ENCODE measurements around the gene HES6.

HES6 gene

DNA sequence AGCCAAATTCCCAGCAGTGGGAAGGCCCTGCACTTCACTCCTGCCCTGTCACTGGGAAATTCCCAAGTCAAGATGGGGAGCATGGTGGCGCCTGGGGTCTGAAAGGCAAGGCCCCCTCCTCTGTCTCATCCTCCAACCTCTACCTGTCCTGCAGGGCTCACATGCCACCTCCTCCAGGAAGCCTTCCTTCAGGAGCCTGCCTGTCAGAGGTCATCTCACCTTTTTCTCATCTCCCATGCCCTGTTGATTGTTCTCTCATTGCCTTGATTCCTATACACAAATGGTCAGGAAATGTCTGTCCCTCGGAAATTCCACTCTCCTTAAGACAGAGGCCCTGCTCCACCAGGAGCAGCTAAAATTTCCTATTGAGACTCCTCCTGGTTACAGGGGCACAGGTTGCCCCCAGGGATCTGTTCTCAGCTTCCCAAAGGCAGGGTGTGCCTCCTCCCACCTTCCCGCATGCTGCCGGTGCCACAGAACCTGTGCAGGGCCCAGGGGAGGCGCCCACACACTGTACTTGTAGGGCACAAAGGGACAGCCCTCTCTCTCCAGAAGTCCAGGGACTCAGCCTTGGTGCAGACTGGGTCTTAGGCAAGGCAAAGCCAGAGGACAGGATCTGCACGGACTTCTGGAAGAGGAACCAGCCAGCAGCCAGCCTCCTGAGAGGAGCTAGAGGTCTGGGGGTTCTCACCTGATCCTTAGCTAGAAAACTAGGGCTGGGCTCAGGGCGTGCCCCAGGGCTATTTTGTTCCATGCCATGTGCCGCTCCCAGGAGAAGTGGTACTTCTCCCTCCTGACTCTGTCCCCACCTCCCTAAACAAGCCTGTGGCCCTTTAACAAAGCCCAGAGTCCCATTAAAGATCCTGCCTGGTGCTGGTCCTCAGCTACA is 12.9 kb downstream of the HES6 start:
- TF ChIP-seq, protein P1, sequence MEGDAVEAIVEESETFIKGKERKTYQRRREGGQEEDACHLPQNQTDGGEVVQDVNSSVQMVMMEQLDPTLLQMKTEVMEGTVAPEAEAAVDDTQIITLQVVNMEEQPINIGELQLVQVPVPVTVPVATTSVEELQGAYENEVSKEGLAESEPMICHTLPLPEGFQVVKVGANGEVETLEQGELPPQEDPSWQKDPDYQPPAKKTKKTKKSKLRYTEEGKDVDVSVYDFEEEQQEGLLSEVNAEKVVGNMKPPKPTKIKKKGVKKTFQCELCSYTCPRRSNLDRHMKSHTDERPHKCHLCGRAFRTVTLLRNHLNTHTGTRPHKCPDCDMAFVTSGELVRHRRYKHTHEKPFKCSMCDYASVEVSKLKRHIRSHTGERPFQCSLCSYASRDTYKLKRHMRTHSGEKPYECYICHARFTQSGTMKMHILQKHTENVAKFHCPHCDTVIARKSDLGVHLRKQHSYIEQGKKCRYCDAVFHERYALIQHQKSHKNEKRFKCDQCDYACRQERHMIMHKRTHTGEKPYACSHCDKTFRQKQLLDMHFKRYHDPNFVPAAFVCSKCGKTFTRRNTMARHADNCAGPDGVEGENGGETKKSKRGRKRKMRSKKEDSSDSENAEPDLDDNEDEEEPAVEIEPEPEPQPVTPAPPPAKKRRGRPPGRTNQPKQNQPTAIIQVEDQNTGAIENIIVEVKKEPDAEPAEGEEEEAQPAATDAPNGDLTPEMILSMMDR (IDR thresholded peaks at IDR 0.05; ENCODE audit: low read depth, low read length, missing control alignments), result no peak
- no peak for DNase-seq (ENCODE audit: extremely low read depth, low read depth)
- no peak overlapping the region for H3K4me3 ChIP-seq (replicated peaks; ENCODE audit: low read depth, low read length)

DNA sequence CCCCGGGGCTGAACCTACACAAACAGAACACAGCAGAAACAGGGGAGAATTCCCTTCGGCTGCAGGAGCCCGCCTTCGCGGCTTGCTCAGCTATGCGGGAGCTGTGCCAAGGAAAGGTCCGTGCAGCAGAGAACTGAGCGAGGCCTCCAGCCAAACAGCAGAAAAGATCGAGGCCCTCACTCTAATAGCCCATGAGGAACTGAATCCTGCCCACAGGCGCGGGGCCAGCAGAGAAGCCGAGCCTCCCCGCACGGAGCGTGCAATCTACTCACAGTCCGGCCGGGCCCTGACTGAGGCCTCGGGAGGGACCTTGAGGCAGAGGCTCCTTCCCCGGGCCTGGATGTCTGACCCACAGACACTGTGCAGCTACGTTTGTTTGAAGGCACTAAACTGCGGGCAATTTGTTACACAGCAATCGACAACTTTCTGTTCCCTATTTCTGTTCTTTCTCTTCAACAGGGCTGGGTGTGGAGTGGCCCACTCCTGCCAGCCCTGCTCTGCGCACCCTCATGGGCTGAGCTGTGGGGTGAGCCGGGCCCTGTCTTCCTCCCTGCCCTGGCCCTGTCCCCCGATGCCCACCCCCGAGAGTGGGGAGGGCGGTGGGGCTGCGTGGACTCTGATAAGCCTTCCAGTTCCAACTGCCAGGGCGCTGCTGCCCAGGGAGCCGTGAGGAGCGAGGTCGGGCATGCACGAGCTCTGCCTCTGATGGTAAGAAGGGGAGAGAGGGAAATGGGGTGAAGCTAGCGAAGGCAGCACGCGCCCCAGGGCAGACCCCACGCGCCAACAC is 13.7 kb downstream of the HES6 start:
- no peak for DNase-seq (ENCODE audit: extremely low read depth, low read depth)
- TF ChIP-seq, protein P1 (IDR thresholded peaks at IDR 0.05; ENCODE audit: low read depth, low read length, missing control alignments), result no peak
- H3K4me3 ChIP-seq (replicated peaks; ENCODE audit: low read depth, low read length), result no peak overlapping the region

DNA sequence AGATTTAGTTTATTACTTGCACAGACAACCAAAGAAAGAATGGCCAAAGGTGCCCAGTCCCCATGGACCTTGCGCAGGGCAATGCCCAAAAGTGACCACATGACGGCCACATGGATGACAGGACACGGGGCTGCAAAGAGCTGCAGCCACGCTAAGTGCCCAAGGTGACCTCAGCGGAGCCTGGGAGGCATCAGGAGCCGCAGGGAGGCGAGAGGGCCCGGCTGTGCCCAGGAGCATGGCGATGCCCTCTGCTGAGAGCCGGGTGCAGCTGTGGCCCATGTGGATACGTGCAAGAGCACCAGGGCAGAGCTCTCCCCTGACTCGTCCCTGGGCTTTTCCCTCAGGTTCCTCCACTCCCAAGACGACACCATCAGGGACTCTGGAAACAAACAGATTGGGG is 14.7 kb downstream of the HES6 start:
- TF ChIP-seq, protein P1 (IDR thresholded peaks at IDR 0.05; ENCODE audit: low read depth, low read length, missing control alignments), result no peak
- no peak for DNase-seq (ENCODE audit: extremely low read depth, low read depth)
- H3K4me3 ChIP-seq (replicated peaks; ENCODE audit: low read depth, low read length), result no peak overlapping the region

DNA sequence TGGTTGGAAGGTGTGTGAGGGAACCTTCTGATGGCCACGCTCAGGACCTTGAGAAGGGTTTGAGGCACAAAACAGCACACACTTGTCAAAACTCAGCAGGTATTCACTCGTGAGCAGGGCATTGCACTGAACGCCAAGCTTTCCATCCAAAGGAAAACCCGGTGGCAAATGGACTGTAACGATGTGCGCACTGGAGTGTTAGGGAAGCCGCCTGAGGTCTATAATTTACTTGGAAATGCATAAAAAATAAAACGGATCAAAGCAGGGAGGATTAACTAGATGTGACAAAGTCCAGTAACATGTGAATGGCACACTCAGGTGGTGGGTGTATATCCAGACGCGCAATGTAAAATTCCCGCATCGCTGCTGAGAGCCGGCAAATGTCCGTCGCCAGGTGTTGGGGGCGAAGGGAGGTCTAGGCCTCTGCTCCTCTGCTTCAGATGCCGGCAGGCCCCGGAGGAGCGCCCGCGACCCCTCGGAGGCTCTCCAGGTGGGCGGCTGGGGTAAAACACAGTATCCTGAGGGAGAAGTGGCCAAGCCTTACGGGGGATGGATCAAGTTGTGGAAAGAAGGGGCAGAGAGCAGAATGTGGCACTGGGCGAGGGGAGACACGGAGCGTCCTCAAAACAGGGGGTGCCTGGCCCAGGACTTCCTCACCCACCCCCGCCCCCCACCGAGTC is 15.3 kb downstream of the HES6 start:
- TF ChIP-seq, protein P1 (IDR thresholded peaks at IDR 0.05; ENCODE audit: low read depth, low read length, missing control alignments), result no peak
- no peak overlapping the region for H3K4me3 ChIP-seq (replicated peaks; ENCODE audit: low read depth, low read length)
- DNase-seq (ENCODE audit: extremely low read depth, low read depth), result no peak

DNA sequence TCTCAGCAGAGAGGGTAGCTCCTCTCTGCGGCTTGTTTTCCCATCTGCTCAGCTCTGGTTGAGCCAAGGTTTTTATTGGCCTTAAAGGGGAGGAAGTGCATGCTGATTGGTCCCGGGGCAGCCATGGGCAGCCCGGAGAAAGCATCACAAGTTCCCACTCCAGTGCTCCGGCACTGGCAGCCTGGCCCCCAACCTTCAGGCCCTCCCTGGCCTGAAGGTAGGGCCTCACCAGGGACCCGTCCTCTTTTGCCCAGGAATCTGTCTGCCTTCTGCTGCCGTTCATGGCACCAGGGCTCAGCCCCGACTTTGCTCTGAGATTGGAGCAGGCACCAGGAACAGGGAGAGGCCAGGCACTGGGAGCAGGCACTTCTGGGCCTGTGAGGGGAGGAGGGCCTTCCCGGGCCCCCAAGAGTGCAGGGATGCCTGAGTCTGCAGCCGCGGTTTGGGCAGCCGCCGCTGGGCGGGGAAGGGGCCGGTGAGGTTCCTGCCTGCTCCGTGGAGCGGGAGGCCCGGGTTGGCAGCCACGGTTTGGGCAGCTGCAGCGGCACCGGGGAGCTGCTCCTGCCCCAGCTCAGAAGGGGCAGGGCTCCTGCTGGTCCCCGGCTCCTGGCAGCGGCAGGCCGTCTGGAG is 18.8 kb downstream of the HES6 start:
- DNase-seq (ENCODE audit: extremely low read depth, low read depth), result no peak
- no peak overlapping the region for H3K4me3 ChIP-seq (replicated peaks; ENCODE audit: low read depth, low read length)
- TF ChIP-seq, protein P1 (IDR thresholded peaks at IDR 0.05; ENCODE audit: low read depth, low read length, missing control alignments), result no peak

DNA sequence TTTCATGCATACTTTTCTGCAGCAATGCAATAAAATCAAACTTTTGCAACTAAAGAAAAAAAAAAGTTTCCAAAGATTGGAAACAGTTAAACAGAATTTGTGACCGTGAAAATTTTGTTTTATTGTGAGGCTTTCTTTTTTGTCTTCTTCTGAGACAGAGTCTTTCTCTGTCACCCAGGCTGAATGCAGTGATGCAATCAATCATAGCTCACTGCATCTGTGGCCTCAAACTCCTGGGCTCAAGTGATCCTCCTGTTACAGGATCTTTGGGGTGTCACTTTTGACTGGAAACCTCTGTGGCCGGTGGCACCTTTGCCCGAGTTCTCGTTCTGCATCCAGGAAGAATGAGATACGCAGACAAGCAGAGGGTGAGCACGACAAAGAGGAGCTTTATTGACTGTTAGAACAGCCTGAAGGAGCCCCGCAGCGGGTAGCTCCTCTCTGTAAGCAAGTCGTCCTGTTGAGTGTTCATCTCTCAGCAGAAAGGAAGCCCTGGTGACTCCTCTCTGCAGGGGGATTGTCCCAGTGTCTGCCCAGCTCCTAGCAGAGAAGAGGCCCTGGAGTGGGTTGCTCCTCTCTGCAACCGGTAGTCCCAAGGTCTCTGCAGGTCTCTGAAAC is 19.5 kb downstream of the HES6 start:
- no peak overlapping the region for H3K4me3 ChIP-seq (replicated peaks; ENCODE audit: low read depth, low read length)

More for the DNA sequence above, 19.5 kb downstream of the HES6 start:
- TF ChIP-seq, protein P1 (IDR thresholded peaks at IDR 0.05; ENCODE audit: low read depth, low read length, missing control alignments), result no peak
- DNase-seq (ENCODE audit: extremely low read depth, low read depth), result no peak
